ENCODE results near the gene C1QBP.

The C1QBP gene

GRCh38 chr17:5422505-5422904 lies 16.4 kb downstream of the C1QBP start:
- peaks cover 21% of the 10 kb centered on the region for H3K36me3 ChIP-seq (ENCODE audit: insufficient read depth, low read length)
- no peaks in the 10 kb centered on the region for H3K4me1 ChIP-seq (ENCODE audit: insufficient read depth, low read length)
- H3K9ac ChIP-seq (ENCODE audit: low read depth, low read length) = no peak overlapping the region
- H3K9me3 ChIP-seq (ENCODE audit: control insufficient read depth, insufficient read depth, low read length) = no peaks in the 10 kb centered on the region

GRCh38 chr17:5419959-5420653 lies 18.8 kb downstream of the C1QBP start, which contains the start of gene RPAIN:
TSS of gene RPAIN (plus strand) at chr17:5420182. CDS start at chr17:5420211, 29 bp downstream.
- H3K9me3 ChIP-seq (ENCODE audit: control insufficient read depth, insufficient read depth, low read length) = no peaks in the 10 kb centered on the region
- H3K9ac ChIP-seq (ENCODE audit: low read depth, low read length) = peak within 1 kb of the TSS; percentile 97
- no peaks in the 10 kb centered on the region for H3K4me1 ChIP-seq (ENCODE audit: insufficient read depth, low read length)
- peaks cover 12% of the 10 kb centered on the region for H3K36me3 ChIP-seq (ENCODE audit: insufficient read depth, low read length)

GRCh38 chr17:5419356-5419958 lies 19.5 kb downstream of the C1QBP start, which contains the start of gene NUP88:
TSS of gene NUP88 (minus strand) at chr17:5419662. CDS start at chr17:5419650, 12 bp downstream.
- Histone ChIP-seq H3K9me3 (ENCODE audit: control insufficient read depth, insufficient read depth, low read length) (no peaks in the 10 kb centered on the region), H3K36me3 (ENCODE audit: insufficient read depth, low read length) (peaks cover 12% of the 10 kb centered on the region), H3K9ac (ENCODE audit: low read depth, low read length) (peak within 1 kb of the TSS; percentile 97), H3K4me1 (ENCODE audit: insufficient read depth, low read length) (no peaks in the 10 kb centered on the region)

GRCh38 chr17:5418858-5419355 lies 20.0 kb downstream of the C1QBP start:
- H3K4me1 ChIP-seq (ENCODE audit: insufficient read depth, low read length) = no peaks in the 10 kb centered on the region; the same call in 1 of the 2 replicates
- H3K36me3 ChIP-seq (ENCODE audit: insufficient read depth, low read length) = peaks cover 14% of the 10 kb centered on the region
- no peaks in the 10 kb centered on the region for H3K9me3 ChIP-seq (ENCODE audit: control insufficient read depth, insufficient read depth, low read length)
- peak overlapping the region; percentile 97 for H3K9ac ChIP-seq (ENCODE audit: low read depth, low read length)

- Histone ChIP-seq H3K36me3 (ENCODE audit: insufficient read depth, low read length) (peaks cover 18% of the 10 kb centered on the region), H3K9me3 (ENCODE audit: control insufficient read depth, insufficient read depth, low read length) (no peaks in the 10 kb centered on the region), H3K4me1 (ENCODE audit: insufficient read depth, low read length) (no peaks in the 10 kb centered on the region; the same call in 1 of the 2 replicates), H3K9ac (ENCODE audit: low read depth, low read length) (no peak overlapping the region)
Measured at GRCh38 chr17:5416901-5417300, 22.1 kb downstream of the C1QBP start.

- H3K9me3 ChIP-seq (ENCODE audit: control insufficient read depth, insufficient read depth, low read length) = no peaks in the 10 kb centered on the region
- peaks cover 34% of the 10 kb centered on the region for H3K36me3 ChIP-seq (ENCODE audit: insufficient read depth, low read length)
- H3K9ac ChIP-seq (ENCODE audit: low read depth, low read length) = no peak overlapping the region
Measured at GRCh38 chr17:5413682-5414081, 25.3 kb downstream of the C1QBP start.

GRCh38 chr17:5410594-5411272 lies 28.2 kb downstream of the C1QBP start:
- peaks cover 55% of the 10 kb centered on the region for H3K36me3 ChIP-seq (ENCODE audit: insufficient read depth, low read length)
- H3K9me3 ChIP-seq (ENCODE audit: control insufficient read depth, insufficient read depth, low read length) = no peaks in the 10 kb centered on the region

More at GRCh38 chr17:5413682-5414081, 25.3 kb downstream of the C1QBP start:
- no peaks in the 10 kb centered on the region; the same call in 1 of the 2 replicates for H3K4me1 ChIP-seq (ENCODE audit: insufficient read depth, low read length)

GRCh38 chr17:5408186-5408585 lies 30.8 kb downstream of the C1QBP start:
- Histone ChIP-seq H3K9ac (ENCODE audit: low read depth, low read length) (no peak overlapping the region), H3K4me1 (ENCODE audit: insufficient read depth, low read length) (no peaks in the 10 kb centered on the region), H3K9me3 (ENCODE audit: control insufficient read depth, insufficient read depth, low read length) (no peaks in the 10 kb centered on the region), H3K36me3 (ENCODE audit: insufficient read depth, low read length) (peaks cover 60% of the 10 kb centered on the region)

More at GRCh38 chr17:5410594-5411272, 28.2 kb downstream of the C1QBP start:
- H3K4me1 ChIP-seq (ENCODE audit: insufficient read depth, low read length) = no peaks in the 10 kb centered on the region; the same call in 1 of the 2 replicates
- no peak overlapping the region for H3K9ac ChIP-seq (ENCODE audit: low read depth, low read length)

- no peaks in the 10 kb centered on the region for H3K9me3 ChIP-seq (ENCODE audit: control insufficient read depth, insufficient read depth, low read length)
- peaks cover 47% of the 10 kb centered on the region for H3K36me3 ChIP-seq (ENCODE audit: insufficient read depth, low read length)
- H3K9ac ChIP-seq (ENCODE audit: low read depth, low read length) = no peak overlapping the region
- no peaks in the 10 kb centered on the region for H3K4me1 ChIP-seq (ENCODE audit: insufficient read depth, low read length)
Measured at GRCh38 chr17:5405400-5405799, 33.6 kb downstream of the C1QBP start.

GRCh38 chr17:5399767-5400166 lies 39.2 kb downstream of the C1QBP start:
- Histone ChIP-seq H3K4me1 (ENCODE audit: insufficient read depth, low read length) (no peaks in the 10 kb centered on the region), H3K9ac (ENCODE audit: low read depth, low read length) (no peak overlapping the region), H3K9me3 (ENCODE audit: control insufficient read depth, insufficient read depth, low read length) (no peaks in the 10 kb centered on the region), H3K36me3 (ENCODE audit: insufficient read depth, low read length) (peaks cover 17% of the 10 kb centered on the region)

- H3K9ac ChIP-seq (ENCODE audit: low read depth, low read length) = no peak overlapping the region
- peaks cover 33% of the 10 kb centered on the region for H3K36me3 ChIP-seq (ENCODE audit: insufficient read depth, low read length)
- no peaks in the 10 kb centered on the region for H3K9me3 ChIP-seq (ENCODE audit: control insufficient read depth, insufficient read depth, low read length)
- H3K4me1 ChIP-seq (ENCODE audit: insufficient read depth, low read length) = no peaks in the 10 kb centered on the region
Measured at GRCh38 chr17:5396612-5397011, 42.3 kb downstream of the C1QBP start.

- peaks cover 47% of the 10 kb centered on the region for H3K36me3 ChIP-seq (ENCODE audit: insufficient read depth, low read length)
Measured at GRCh38 chr17:5391678-5392077, 47.3 kb downstream of the C1QBP start.

More at GRCh38 chr17:5391678-5392077, 47.3 kb downstream of the C1QBP start:
- Histone ChIP-seq H3K9ac (ENCODE audit: low read depth, low read length) (no peak overlapping the region), H3K9me3 (ENCODE audit: control insufficient read depth, insufficient read depth, low read length) (no peaks in the 10 kb centered on the region), H3K4me1 (ENCODE audit: insufficient read depth, low read length) (no peaks in the 10 kb centered on the region)
